NCI-H1417 treated with DMSO at 0.1 percent for 48 hours (cell line): Measurements from ENCODE around the gene SYS1.

Experiments
- DNase-seq: peaks from one replicate; lab custom pipeline; 2025; lab: John Stamatoyannopoulos, UW

The SYS1 gene

GRCh38 chr20:45362804-45363610 is at the start of gene SYS1:
Gene SYS1 (plus strand): TSS chr20:45363156. CDS start chr20:45363532, 376 bp downstream.
- peak; percentile 99 for DNase-seq

GRCh38 chr20:45313943-45314342 is 49.0 kb upstream of the SYS1 start:
- DNase-seq = no peak

- no peak for DNase-seq
Observed at GRCh38 chr20:45315672-45316071, 47.3 kb upstream of the SYS1 start.

GRCh38 chr20:45316150-45317080 is 46.5 kb upstream of the SYS1 start:
- no peak for DNase-seq

- no peak for DNase-seq
Observed at GRCh38 chr20:45317826-45318225, 45.1 kb upstream of the SYS1 start.

GRCh38 chr20:45318386-45318939 is 44.5 kb upstream of the SYS1 start:
- DNase-seq = no peak

- DNase-seq = no peak
Observed at GRCh38 chr20:45318948-45319347, 44.0 kb upstream of the SYS1 start.

GRCh38 chr20:45320948-45321595 is 41.9 kb upstream of the SYS1 start:
- no peak for DNase-seq

GRCh38 chr20:45322952-45323383 is 40.0 kb upstream of the SYS1 start:
- no peak for DNase-seq

- no peak for DNase-seq
Observed at GRCh38 chr20:45323731-45324130, 39.2 kb upstream of the SYS1 start.

- DNase-seq = no peak
Observed at GRCh38 chr20:45325371-45325770, 37.6 kb upstream of the SYS1 start.

- no peak for DNase-seq
Observed at GRCh38 chr20:45328451-45328850, 34.5 kb upstream of the SYS1 start.

GRCh38 chr20:45329497-45330319 is 33.2 kb upstream of the SYS1 start:
- no peak for DNase-seq

- DNase-seq = no peak
Observed at GRCh38 chr20:45330476-45330875, 32.5 kb upstream of the SYS1 start.

- no peak for DNase-seq
Observed at GRCh38 chr20:45336530-45337366, 26.2 kb upstream of the SYS1 start.

GRCh38 chr20:45337367-45338120 is 25.4 kb upstream of the SYS1 start:
- no peak for DNase-seq

- DNase-seq = no peak
Observed at GRCh38 chr20:45338121-45339030, 24.6 kb upstream of the SYS1 start.

GRCh38 chr20:45339084-45339483 is 23.9 kb upstream of the SYS1 start:
- no peak for DNase-seq
